ENCODE data around the gene SFSWAP. TPM values are rescaled to one million over a fixed set of nuclear protein-coding genes. Genes with fewer than 3 reads are reported as not detected.
"Not testable (repeated sequence)": the region's sequence is repeated elsewhere in the genome, so short reads cannot be mapped to it uniquely, and the experiment has no call there.

The SFSWAP gene
- total RNA-seq, 1 donor from 2014 or later, result 46.9 TPM

DNA sequence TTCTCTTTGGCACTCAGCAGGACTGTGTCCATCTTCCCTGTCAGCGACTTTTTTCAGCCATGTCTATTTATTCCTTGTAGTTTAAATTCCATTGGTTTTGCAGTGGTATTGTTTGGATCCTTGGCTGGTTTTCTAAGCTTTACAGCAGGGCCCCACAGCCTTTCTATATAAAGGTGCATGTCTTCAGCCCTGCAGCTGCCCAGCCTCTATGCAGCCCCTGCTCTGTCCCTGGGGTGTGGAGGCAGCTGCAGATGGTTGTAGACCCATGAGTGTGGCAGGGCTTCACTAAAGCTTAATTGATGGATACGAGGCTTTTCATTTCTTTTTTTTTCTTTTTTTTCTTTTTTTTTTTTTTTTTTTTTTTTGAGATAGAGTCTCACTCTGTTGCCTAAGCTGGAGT lies 29.7 kb downstream of the SFSWAP start:
- peaks cover 77% of the 10 kb centered on the region for H3K36me3 ChIP-seq

DNA sequence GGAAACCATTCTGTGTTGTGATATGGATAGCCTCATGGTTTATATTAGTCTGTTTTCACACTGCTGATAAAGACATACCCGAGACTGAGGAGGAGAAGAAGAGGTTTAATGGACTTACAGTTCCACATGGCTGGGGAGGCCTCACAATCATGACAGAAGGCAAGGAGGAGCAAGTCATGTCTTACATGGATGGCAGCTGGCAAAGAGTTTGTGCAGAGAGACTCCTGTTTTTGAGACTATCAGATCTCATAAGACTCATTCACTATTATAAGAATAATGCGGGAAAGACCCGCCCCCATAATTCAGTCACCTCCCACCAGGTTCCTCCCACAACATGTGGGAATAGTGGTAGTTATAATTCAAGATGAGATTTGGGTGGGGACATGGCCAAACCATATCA lies 31.9 kb downstream of the SFSWAP start:
- peaks cover 89% of the 10 kb centered on the region for H3K36me3 ChIP-seq
- intact Hi-C loops (cut with DNase I); H3K27me3 ChIP-seq (ENCODE audit: low read depth); H3K27ac ChIP-seq; H3K9me3 ChIP-seq; ATAC-seq; DNase-seq; H3K4me1 ChIP-seq; H3K4me3 ChIP-seq: not testable (repeated sequence)

More for the DNA sequence above, 29.7 kb downstream of the SFSWAP start:
- Histone ChIP-seq H3K4me3 (no peak overlapping the region), H3K27ac (no peak overlapping the region), H3K9me3 (no peaks in the 10 kb centered on the region), H3K27me3 (ENCODE audit: low read depth) (no peaks in the 10 kb centered on the region), H3K4me1 (no peaks in the 10 kb centered on the region)
- DNase-seq, result no peak
- intact Hi-C loops (cut with DNase I), result no loop called here
- TF ChIP-seq, protein P1, sequence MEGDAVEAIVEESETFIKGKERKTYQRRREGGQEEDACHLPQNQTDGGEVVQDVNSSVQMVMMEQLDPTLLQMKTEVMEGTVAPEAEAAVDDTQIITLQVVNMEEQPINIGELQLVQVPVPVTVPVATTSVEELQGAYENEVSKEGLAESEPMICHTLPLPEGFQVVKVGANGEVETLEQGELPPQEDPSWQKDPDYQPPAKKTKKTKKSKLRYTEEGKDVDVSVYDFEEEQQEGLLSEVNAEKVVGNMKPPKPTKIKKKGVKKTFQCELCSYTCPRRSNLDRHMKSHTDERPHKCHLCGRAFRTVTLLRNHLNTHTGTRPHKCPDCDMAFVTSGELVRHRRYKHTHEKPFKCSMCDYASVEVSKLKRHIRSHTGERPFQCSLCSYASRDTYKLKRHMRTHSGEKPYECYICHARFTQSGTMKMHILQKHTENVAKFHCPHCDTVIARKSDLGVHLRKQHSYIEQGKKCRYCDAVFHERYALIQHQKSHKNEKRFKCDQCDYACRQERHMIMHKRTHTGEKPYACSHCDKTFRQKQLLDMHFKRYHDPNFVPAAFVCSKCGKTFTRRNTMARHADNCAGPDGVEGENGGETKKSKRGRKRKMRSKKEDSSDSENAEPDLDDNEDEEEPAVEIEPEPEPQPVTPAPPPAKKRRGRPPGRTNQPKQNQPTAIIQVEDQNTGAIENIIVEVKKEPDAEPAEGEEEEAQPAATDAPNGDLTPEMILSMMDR (IDR thresholded peaks at IDR 0.05), result no peak
- ATAC-seq, result no peak

DNA sequence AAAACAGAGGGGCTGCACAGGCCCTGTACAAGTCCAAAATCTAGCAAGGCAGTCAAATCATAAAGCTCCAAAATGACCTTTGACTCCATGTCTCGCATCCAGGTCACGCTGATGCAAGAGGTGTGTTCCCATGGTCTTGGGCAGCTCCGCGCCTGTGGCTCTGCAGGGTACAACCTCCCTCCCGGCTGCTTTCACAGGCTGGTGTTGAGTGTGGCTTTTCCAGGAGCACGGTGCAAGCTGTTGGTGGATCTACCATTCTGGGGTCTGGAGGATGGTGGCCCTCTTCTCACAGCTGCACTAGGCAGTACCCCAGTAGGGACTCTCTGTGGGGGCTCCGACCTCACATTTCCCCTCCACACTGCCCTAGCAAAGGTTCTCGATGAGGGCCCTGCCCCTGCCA lies 32.5 kb downstream of the SFSWAP start:
- H3K27me3 ChIP-seq (ENCODE audit: low read depth); H3K9me3 ChIP-seq; intact Hi-C loops (cut with DNase I); H3K27ac ChIP-seq; H3K4me3 ChIP-seq; DNase-seq; H3K4me1 ChIP-seq; ATAC-seq: not testable (repeated sequence)
- peaks cover 95% of the 10 kb centered on the region for H3K36me3 ChIP-seq

DNA sequence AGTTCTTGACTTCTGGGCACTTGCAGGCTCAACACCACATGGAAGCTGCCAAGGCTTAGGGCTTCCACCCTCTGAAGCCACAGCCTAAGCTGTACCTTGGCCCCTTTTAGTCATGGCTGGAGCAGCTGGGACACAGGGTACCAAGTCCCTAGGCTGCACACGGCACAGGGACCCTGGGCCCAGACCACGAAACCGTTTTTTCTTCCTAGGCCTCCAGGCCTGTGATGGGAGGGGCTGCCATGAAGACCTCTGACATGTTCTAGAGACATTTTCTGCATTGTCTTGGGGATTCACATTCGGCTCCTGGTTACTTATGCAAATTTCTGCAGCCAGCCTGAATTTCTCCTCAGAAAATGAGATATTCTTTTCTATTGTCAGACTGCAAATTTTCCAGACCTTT lies 33.0 kb downstream of the SFSWAP start:
- intact Hi-C loops (cut with DNase I); H3K4me3 ChIP-seq; DNase-seq; H3K27me3 ChIP-seq (ENCODE audit: low read depth); H3K27ac ChIP-seq; H3K4me1 ChIP-seq; H3K9me3 ChIP-seq; ATAC-seq: not testable (repeated sequence)
- H3K36me3 ChIP-seq, result peaks cover 99% of the 10 kb centered on the region

DNA sequence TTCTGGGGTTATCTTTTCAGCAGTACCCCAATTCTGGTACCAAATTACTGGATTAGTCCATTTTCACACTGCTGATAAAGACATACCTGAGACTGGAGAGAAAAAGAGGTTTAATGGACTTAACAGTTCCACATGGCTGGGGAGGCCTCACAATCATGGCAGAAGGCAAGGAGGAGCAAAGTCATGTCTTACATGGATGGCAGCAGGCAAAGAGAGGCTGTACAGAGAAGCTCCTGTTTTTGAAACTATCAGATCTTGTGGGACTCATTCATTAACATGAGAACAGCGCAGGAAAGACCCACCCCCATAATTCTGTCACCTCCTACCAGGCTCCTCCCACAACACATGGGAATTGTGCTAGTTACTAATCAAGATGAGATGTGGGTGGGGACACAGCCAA lies 33.8 kb downstream of the SFSWAP start:
- H3K4me3 ChIP-seq; H3K27me3 ChIP-seq (ENCODE audit: low read depth); H3K27ac ChIP-seq; ATAC-seq; H3K9me3 ChIP-seq; H3K4me1 ChIP-seq; DNase-seq; intact Hi-C loops (cut with DNase I): not testable (repeated sequence)
- H3K36me3 ChIP-seq, result peaks cover 99% of the 10 kb centered on the region

DNA sequence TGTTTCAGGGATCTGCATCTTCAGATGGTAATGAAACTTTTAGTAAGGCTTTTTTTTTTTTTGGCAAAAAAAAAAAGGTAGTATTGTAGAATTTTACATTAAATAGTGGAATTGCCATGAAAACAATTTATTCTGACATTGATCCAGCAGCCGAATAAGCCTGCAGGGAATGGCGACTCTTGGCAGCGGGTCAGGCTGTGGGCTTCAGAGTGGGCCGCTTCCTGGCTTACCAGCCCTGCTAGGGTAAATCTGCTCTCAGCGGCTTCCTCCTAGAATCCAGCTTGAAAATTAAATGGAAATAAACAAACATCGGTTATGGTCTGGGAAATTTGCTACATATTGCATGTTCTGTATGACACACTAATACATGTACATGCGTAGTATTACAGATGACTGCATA lies 34.8 kb downstream of the SFSWAP start:
- intact Hi-C loops (cut with DNase I), result no loop called here
- ATAC-seq, result no peak
- TF ChIP-seq, protein P1 (IDR thresholded peaks at IDR 0.05), result no peak
- no peak overlapping the region for H3K27ac ChIP-seq
- H3K36me3 ChIP-seq, result peaks cover 98% of the 10 kb centered on the region
- no peaks in the 10 kb centered on the region for H3K4me1 ChIP-seq
- H3K4me3 ChIP-seq, result no peak overlapping the region
- DNase-seq, result no peak
- H3K27me3 ChIP-seq (ENCODE audit: low read depth), result no peaks in the 10 kb centered on the region
- H3K9me3 ChIP-seq, result no peaks in the 10 kb centered on the region

DNA sequence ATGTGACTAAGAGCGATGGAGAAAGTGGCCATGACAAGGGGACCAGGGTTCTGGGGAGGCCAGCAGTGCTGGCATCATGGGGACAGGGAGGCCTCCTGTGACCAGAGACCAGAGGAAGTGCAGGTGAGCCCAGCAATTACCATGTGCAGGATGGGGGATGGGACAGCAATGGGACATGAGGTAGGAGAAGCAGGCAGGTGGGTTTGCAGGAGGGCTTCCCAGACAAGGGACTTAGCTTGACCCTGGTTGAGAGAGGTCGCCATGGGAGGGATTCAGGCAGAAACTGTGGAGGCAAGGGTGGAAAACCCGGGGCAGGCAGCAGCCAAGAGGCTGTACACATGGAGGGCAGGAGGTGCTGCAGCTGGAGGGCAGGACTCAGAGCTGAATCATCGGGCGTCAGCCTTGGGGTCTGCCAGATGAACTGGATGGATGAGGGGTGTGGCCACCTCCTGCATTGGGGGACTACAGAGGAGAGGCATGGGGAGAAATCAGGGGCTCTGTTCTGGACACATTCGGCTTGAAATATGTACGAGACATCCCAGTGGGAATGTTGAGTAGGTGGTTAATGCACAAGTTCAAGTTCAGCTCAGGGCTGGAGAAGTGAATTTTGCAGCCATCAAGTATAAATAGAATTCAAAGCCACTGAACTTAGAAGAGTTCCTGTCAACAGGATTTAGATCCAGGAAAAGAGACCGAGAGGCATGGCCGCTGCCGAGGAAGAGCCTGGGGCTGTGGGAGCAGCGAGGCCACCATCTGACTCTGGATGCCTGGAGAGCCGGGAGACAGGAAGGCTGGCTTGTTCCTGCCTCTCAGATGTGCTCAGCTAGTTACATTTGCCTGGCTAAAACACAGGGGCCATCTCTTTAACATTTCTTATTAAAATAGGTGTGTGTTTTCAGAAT lies 36.6 kb downstream of the SFSWAP start:
- no peak for ATAC-seq

More for the DNA sequence above, 36.6 kb downstream of the SFSWAP start:
- Histone ChIP-seq H3K9me3 (no peaks in the 10 kb centered on the region), H3K27me3 (ENCODE audit: low read depth) (no peaks in the 10 kb centered on the region), H3K4me1 (no peaks in the 10 kb centered on the region), H3K27ac (no peak overlapping the region), H3K4me3 (no peak overlapping the region), H3K36me3 (peaks cover 95% of the 10 kb centered on the region)
- DNase-seq, result no peak
- intact Hi-C loops (cut with DNase I), result no loop called here
- TF ChIP-seq, protein P1 (IDR thresholded peaks at IDR 0.05), result no peak
